PC-9 (cell line): ENCODE data around the gene WNT16.

ENCODE experiments used
- CTCF ChIP-seq: fragments of 200-600 bp; sonication (generic); conservative IDR thresholded peaks from 2 replicates; pipeline ENCODE4 v1.6.1; 2017; ENCODE audit warnings: mixed run types, antibody characterized with exemption, mild to moderate bottlenecking, moderate library complexity
- EZH2 ChIP-seq: fragments of 200-600 bp; sonication (generic); IDR thresholded peaks from 2 replicates; pipeline ENCODE4 v1.8.0; 2017; ENCODE audit warnings: antibody characterized with exemption, low read depth

- no peak for TF ChIP-seq EZH2
- TF ChIP-seq CTCF: no peak
These were observed 26.5 kb upstream of the WNT16 start for GRCh38 chr7:121302214-121302745.
